ENCODE data around the gene TBC1D20. TPM values are rescaled to one million over a fixed set of nuclear protein-coding genes. Genes with fewer than 3 reads are reported as not detected.

Gene TBC1D20
- total and polyA plus RNA-seq, 4 donors: 24.0 to 37.6 (median 31.0) TPM

GRCh38 chr20:420721-421574 lies 41.4 kb downstream of the TBC1D20 start:
- Histone ChIP-seq H3K27ac (ENCODE audit: low read depth, low read length) (no peak overlapping the region), H3K4me3 (ENCODE audit: low read depth, low read length) (no peak overlapping the region), H3K4me1 (ENCODE audit: control insufficient read depth, insufficient read depth, low read length) (no peaks in the 10 kb centered on the region), H3K9me3 (ENCODE audit: control insufficient read depth, insufficient read depth, low read length) (no peaks in the 10 kb centered on the region), H3K27me3 (ENCODE audit: control insufficient read depth, insufficient read depth, low read length) (no peaks in the 10 kb centered on the region), H3K36me3 (ENCODE audit: control insufficient read depth, insufficient read depth, low read length) (peaks cover 77% of the 10 kb centered on the region)
- WGBS (ENCODE audit: insufficient coverage): 94% methylated on average over 36 of the region's 49 CpGs
- no peak for DNase-seq (ENCODE audit: low read depth in 4 of 6, low spot score in 6 of 6)

- DNase-seq (ENCODE audit: low read depth in 4 of 6, low spot score in 6 of 6): no peak
- Histone ChIP-seq H3K4me1 (ENCODE audit: control insufficient read depth, insufficient read depth, low read length) (no peaks in the 10 kb centered on the region), H3K27me3 (ENCODE audit: control insufficient read depth, insufficient read depth, low read length) (no peaks in the 10 kb centered on the region), H3K36me3 (ENCODE audit: control insufficient read depth, insufficient read depth, low read length) (peaks cover 77% of the 10 kb centered on the region), H3K27ac (ENCODE audit: low read depth, low read length) (no peak overlapping the region), H3K4me3 (ENCODE audit: low read depth, low read length) (no peak overlapping the region), H3K9me3 (ENCODE audit: control insufficient read depth, insufficient read depth, low read length) (no peaks in the 10 kb centered on the region)
- 98% methylated on average over 17 of the region's 20 CpGs for WGBS (ENCODE audit: insufficient coverage)
These were observed 42.1 kb downstream of the TBC1D20 start for GRCh38 chr20:420166-420620.

GRCh38 chr20:419556-420165 lies 42.7 kb downstream of the TBC1D20 start:
- Histone ChIP-seq H3K4me3 (ENCODE audit: low read depth, low read length) (no peak overlapping the region), H3K27me3 (ENCODE audit: control insufficient read depth, insufficient read depth, low read length) (no peaks in the 10 kb centered on the region), H3K4me1 (ENCODE audit: control insufficient read depth, insufficient read depth, low read length) (no peaks in the 10 kb centered on the region), H3K9me3 (ENCODE audit: control insufficient read depth, insufficient read depth, low read length) (no peaks in the 10 kb centered on the region), H3K36me3 (ENCODE audit: control insufficient read depth, insufficient read depth, low read length) (peaks cover 73% of the 10 kb centered on the region), H3K27ac (ENCODE audit: low read depth, low read length) (no peak overlapping the region)
- no peak for DNase-seq (ENCODE audit: low read depth in 4 of 6, low spot score in 6 of 6)
- WGBS (ENCODE audit: insufficient coverage): 95% methylated on average over 31 of the region's 32 CpGs

- no peak for DNase-seq (ENCODE audit: low read depth in 4 of 6, low spot score in 6 of 6)
- H3K4me1 ChIP-seq (ENCODE audit: control insufficient read depth, insufficient read depth, low read length): no peaks in the 10 kb centered on the region
- H3K27me3 ChIP-seq (ENCODE audit: control insufficient read depth, insufficient read depth, low read length): no peaks in the 10 kb centered on the region
- H3K9me3 ChIP-seq (ENCODE audit: control insufficient read depth, insufficient read depth, low read length): no peaks in the 10 kb centered on the region
- H3K4me3 ChIP-seq (ENCODE audit: low read depth, low read length): no peak overlapping the region
- peaks cover 67% of the 10 kb centered on the region for H3K36me3 ChIP-seq (ENCODE audit: control insufficient read depth, insufficient read depth, low read length)
- no peak overlapping the region for H3K27ac ChIP-seq (ENCODE audit: low read depth, low read length)
- 91% methylated on average over 7 of the region's 8 CpGs for WGBS (ENCODE audit: insufficient coverage)
These were observed 43.4 kb downstream of the TBC1D20 start for GRCh38 chr20:418858-419365.

- Histone ChIP-seq H3K27me3 (ENCODE audit: control insufficient read depth, insufficient read depth, low read length) (no peaks in the 10 kb centered on the region), H3K4me3 (ENCODE audit: low read depth, low read length) (no peak overlapping the region), H3K36me3 (ENCODE audit: control insufficient read depth, insufficient read depth, low read length) (peaks cover 59% of the 10 kb centered on the region), H3K9me3 (ENCODE audit: control insufficient read depth, insufficient read depth, low read length) (no peaks in the 10 kb centered on the region), H3K27ac (ENCODE audit: low read depth, low read length) (no peak overlapping the region), H3K4me1 (ENCODE audit: control insufficient read depth, insufficient read depth, low read length) (no peaks in the 10 kb centered on the region)
- whole genome bisulfite sequencing (ENCODE audit: insufficient coverage): 95% methylated on average over 10 of the region's 12 CpGs
- DNase-seq (ENCODE audit: low read depth in 4 of 6, low spot score in 6 of 6): no peak
These were observed 44.5 kb downstream of the TBC1D20 start for GRCh38 chr20:417801-418342.

GRCh38 chr20:416950-417800 lies 45.2 kb downstream of the TBC1D20 start:
- H3K4me3 ChIP-seq (ENCODE audit: low read depth, low read length): no peak overlapping the region
- H3K36me3 ChIP-seq (ENCODE audit: control insufficient read depth, insufficient read depth, low read length): peaks cover 54% of the 10 kb centered on the region
- 88% methylated on average over 13 of the region's 13 CpGs for WGBS (ENCODE audit: insufficient coverage)
- H3K27me3 ChIP-seq (ENCODE audit: control insufficient read depth, insufficient read depth, low read length): no peaks in the 10 kb centered on the region
- no peaks in the 10 kb centered on the region for H3K4me1 ChIP-seq (ENCODE audit: control insufficient read depth, insufficient read depth, low read length)
- no peak overlapping the region for H3K27ac ChIP-seq (ENCODE audit: low read depth, low read length)
- DNase-seq (ENCODE audit: low read depth in 4 of 6, low spot score in 6 of 6): no peak
- H3K9me3 ChIP-seq (ENCODE audit: control insufficient read depth, insufficient read depth, low read length): no peaks in the 10 kb centered on the region

- H3K4me1 ChIP-seq (ENCODE audit: control insufficient read depth, insufficient read depth, low read length): no peaks in the 10 kb centered on the region
- 94% methylated on average over 6 of the region's 13 CpGs for WGBS (ENCODE audit: insufficient coverage)
- H3K4me3 ChIP-seq (ENCODE audit: low read depth, low read length): no peak overlapping the region
- DNase-seq (ENCODE audit: low read depth in 4 of 6, low spot score in 6 of 6): no peak
- H3K36me3 ChIP-seq (ENCODE audit: control insufficient read depth, insufficient read depth, low read length): peaks cover 49% of the 10 kb centered on the region
- H3K27ac ChIP-seq (ENCODE audit: low read depth, low read length): no peak overlapping the region
- H3K9me3 ChIP-seq (ENCODE audit: control insufficient read depth, insufficient read depth, low read length): no peaks in the 10 kb centered on the region
- no peaks in the 10 kb centered on the region for H3K27me3 ChIP-seq (ENCODE audit: control insufficient read depth, insufficient read depth, low read length)
These were observed 46.5 kb downstream of the TBC1D20 start for GRCh38 chr20:415820-416322.

GRCh38 chr20:414161-414560 lies 48.2 kb downstream of the TBC1D20 start:
- Histone ChIP-seq H3K9me3 (ENCODE audit: control insufficient read depth, insufficient read depth, low read length) (no peaks in the 10 kb centered on the region), H3K36me3 (ENCODE audit: control insufficient read depth, insufficient read depth, low read length) (peaks cover 36% of the 10 kb centered on the region), H3K27me3 (ENCODE audit: control insufficient read depth, insufficient read depth, low read length) (no peaks in the 10 kb centered on the region), H3K27ac (ENCODE audit: low read depth, low read length) (no peak overlapping the region), H3K4me1 (ENCODE audit: control insufficient read depth, insufficient read depth, low read length) (peaks cover 6% of the 10 kb centered on the region), H3K4me3 (ENCODE audit: low read depth, low read length) (no peak overlapping the region)
- no peak for DNase-seq (ENCODE audit: low read depth in 4 of 6, low spot score in 6 of 6)
- WGBS (ENCODE audit: insufficient coverage): 100% methylated on average over 1 of the region's 2 CpGs

GRCh38 chr20:412081-412480 lies 50.3 kb downstream of the TBC1D20 start:
- peaks cover 20% of the 10 kb centered on the region for H3K36me3 ChIP-seq (ENCODE audit: control insufficient read depth, insufficient read depth, low read length)

More at GRCh38 chr20:412081-412480, 50.3 kb downstream of the TBC1D20 start:
- no peak for DNase-seq (ENCODE audit: low read depth in 4 of 6, low spot score in 6 of 6)
- no CpG with 5 or more reads among the region's 3 CpGs for WGBS (ENCODE audit: insufficient coverage)
- peaks cover 21% of the 10 kb centered on the region for H3K4me1 ChIP-seq (ENCODE audit: control insufficient read depth, insufficient read depth, low read length)
- no peak overlapping the region for H3K4me3 ChIP-seq (ENCODE audit: low read depth, low read length)
- H3K27me3 ChIP-seq (ENCODE audit: control insufficient read depth, insufficient read depth, low read length): no peaks in the 10 kb centered on the region
- H3K27ac ChIP-seq (ENCODE audit: low read depth, low read length): no peak overlapping the region
- H3K9me3 ChIP-seq (ENCODE audit: control insufficient read depth, insufficient read depth, low read length): no peaks in the 10 kb centered on the region

All from spinal cord (tissue), 10 donors.